ENCODE data around the gene KLHDC8B.

KLHDC8B gene

GRCh38 chr3:49161197-49161596 is 10.2 kb upstream of the KLHDC8B start:
- no peak for DNase-seq

DNA sequence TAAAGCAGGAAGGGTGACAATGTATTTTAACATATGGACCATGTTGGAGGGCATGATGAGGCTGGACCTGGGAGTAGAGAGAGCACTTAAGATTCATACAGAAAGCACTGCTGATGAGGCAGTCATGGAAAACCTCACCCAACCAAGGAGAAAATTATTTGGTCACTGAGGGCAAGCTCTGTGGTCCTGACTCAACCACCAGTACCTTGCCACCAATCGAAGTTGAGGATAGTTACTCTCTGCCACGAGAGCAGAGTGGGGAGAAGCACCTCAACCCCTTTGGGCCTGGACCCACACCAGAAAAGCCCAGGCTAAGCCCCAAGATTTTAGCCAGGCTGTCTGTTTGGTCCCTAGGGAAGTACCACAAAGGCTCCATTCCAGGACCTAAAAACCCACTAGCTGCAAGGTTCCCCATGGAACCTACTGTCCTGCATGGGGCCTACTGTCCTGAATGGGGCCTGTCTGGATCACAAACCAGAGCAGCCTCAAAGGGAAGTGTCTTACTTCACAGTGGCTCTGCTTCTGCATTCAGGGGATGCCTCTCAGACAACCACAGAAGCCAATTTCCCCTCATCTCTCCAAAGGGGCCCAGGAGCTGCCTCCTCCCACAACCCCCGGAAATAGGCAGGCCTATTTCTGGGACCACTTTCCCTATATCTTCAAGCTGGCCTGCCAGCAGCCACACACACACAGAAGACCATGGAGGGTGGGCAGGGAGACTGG is 9.4 kb upstream of the KLHDC8B start:
- no peak for DNase-seq

DNA sequence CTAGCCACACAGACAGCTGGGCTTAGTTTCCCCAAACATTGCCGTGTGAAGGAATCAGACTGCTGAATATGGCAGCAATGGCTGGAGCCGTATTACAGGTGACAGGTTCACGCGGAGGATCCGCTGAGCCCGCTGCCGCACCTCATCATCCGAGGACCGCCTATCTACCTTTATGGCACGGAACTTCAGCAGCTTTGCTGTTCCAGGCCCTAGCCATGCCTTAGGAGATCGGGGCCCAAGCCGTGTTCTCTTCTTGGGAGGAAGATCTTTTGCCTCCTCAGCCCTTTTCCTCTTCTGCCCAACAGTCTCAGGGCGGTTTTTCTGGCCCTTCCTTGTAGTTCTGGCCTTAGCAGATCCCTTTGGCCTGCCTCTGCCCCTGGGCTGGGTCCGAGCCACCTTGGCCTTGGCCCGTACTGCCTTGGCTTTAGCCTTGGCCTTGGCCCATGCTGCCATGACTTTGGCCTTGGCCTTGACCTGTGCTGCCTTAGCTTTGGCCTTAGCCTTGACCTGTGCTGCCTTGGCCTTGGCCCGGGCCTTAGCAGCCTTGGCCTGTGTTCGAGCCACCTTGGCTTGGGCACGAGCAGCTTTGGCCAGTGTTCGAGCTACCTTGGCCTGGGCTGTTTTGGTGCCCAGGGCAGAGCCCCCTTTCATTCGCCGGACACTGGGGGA is 8.5 kb upstream of the KLHDC8B start:
- DNase-seq: no peak

DNA sequence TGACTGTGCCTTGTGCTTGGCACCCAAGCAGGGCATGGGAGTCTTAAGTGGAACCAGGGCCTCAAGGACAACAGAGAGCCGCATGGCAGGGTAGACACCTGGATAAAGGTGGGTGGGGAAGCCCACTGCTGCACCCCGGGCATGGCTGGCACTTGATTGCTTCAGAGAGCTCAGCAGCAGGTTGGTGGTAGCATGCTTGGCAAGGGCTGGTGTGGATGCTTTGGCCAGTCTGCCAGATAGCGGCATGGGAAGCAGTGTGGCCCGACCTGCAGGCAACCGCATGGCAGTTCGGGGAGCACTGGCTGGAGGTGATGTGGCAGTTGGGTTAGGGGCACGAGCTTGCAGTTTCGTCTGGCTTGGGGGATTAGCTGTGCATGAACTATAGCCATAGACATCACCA is 7.8 kb upstream of the KLHDC8B start:
- no peak for DNase-seq

GRCh38 chr3:49164983-49165720 is 6.2 kb upstream of the KLHDC8B start:
- DNase-seq: no peak

- DNase-seq: peak; percentile 74
These were observed 5.3 kb upstream of the KLHDC8B start, which contains the start of gene CCDC71 for GRCh38 chr3:49165771-49166751. TSS of gene CCDC71 (minus strand) at chr3:49166331. CDS start at chr3:49164208, 2,123 bp downstream.

DNA sequence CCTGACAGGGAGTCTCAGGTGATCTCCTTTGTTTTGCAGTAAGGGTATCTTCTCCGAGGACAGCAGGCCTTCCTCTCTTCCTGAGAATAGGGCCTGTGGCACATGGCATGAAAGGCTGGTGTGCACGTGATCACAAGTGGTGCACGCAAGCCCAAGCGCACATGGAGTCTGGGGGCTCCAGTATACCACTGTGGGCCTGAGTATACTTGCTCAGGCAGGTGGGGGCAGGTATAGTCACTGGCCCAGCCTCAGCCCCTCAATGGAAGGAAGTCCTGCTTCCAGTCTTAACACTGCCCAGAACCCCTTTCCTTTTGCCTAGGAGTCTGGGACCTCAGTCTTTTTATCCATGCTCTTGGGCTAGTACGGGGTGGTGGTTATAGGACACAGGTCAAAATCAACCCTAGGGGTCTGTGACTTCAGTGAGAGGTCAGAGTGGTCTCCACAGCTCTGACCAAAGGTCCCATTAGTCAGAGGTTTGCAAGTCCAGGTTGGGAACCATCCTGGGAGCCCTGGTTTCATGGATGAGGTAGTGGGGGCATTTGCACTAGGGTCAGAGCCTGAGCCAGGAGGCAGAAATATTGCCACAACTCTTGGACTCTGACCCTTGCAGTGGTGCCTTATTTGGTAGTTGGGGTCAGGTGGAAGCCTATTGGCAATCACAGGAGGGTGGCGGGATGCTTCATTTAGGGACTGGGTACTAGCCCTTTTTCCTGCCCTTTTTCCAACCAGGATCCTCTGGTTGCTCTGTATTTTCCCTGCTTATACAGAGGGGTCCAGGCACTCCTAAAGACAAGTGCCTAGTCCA is 4.4 kb upstream of the KLHDC8B start:
- DNase-seq: no peak

GRCh38 chr3:49170744-49171118 is 667 bp upstream of the KLHDC8B start:
- DNase-seq: no peak

DNA sequence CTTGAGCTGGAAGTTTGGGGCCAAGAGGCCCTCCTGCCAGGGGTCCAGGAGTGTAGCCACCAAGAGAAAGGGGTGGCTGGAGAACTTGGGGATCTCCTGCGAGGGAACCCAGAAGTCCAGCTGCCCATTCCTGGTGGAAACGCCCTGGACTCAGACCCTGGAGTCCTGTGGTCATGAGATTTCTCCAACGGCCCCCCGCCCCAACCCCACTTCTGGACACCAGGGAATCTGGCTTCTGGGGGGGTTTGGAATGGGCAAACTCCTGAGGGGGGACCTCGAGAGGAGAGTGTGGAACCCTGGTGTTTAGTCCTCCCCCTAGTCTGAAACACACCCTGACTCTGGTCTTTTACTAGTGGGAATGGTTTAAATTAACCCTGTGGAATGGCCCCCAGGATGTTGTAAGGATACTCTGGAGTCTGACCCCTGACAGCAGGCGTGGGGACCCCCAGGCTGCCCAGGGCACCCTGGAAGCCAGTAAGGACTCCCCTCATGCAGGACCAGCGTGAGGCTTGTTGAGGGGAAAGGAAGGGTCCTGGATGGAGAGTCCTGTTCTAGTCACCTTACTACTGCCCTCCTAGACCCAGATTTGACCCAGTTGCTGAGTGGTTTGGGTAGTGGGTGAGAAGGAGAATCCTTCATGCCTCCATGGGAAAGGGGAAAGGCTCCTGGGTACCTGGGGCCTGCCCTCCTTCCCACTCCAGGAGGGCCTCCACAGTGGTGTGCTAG is 540 bp downstream of the KLHDC8B start:
- DNase-seq: no peak

DNA sequence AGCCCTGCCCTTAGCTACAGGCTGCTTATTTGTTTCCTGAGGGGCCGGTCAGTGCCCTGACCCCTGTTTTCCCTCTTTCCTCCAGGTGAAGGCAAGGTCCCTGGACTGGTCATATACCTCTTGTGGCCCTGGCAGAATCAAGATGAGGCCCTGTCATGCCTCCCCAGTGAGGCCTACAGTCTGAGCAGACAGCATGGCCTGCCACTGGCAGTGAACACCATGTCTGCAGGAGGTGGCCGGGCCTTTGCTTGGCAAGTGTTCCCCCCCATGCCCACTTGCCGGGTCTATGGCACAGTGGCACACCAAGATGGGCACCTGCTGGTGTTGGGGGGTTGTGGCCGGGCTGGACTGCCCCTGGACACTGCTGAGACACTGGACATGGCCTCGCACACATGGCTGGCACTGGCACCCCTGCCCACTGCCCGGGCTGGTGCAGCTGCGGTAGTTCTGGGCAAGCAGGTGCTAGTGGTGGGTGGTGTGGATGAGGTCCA is 1.2 kb downstream of the KLHDC8B start:
- no peak for DNase-seq

- no peak for DNase-seq
These were observed 1.9 kb downstream of the KLHDC8B start for GRCh38 chr3:49173116-49173791.

DNA sequence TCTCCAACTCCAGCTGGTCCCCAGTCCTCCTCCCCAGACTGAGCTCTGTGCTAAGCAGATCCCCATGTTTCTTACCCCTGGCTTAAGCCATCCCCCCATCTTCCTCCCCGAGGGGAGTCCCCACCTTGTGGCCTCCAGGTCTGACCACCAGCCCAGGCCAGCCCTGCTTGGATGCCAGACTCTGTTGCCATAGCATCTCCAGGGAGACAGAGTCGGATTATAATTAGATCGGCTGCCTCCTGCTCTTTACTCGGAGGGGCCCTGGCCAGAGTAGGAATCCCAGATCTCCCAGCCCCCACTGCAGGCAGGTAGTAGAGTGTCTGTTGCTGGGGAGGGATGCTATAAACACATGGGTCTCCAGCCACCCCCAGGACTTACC is 2.4 kb downstream of the KLHDC8B start:
- no peak for DNase-seq

DNA sequence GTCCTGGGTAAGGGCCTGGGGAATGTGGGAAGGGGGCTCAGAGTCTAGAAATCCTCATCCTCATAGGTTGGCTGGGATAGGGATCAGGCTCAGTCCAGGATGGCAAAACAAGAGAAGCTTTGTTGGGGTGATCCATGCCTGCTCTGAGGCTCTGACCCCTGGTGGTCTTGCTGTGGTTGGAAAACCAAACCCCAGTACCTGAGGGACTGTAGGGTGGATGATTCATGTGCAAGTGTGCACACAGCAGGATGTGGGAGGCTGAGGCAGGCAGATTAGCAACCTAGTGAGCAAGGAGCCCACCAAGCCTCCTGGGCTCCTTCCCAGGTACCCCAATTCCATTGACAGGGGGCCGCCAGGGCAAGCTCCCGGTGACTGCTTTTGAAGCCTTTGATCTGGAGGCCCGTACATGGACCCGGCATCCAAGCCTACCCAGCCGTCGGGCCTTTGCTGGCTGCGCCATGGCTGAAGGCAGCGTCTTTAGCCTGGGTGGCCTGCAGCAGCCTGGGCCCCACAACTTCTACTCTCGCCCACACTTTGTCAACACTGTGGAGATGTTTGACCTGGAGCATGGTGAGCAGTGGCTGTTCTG is 3.1 kb downstream of the KLHDC8B start:
- no peak for DNase-seq

DNA sequence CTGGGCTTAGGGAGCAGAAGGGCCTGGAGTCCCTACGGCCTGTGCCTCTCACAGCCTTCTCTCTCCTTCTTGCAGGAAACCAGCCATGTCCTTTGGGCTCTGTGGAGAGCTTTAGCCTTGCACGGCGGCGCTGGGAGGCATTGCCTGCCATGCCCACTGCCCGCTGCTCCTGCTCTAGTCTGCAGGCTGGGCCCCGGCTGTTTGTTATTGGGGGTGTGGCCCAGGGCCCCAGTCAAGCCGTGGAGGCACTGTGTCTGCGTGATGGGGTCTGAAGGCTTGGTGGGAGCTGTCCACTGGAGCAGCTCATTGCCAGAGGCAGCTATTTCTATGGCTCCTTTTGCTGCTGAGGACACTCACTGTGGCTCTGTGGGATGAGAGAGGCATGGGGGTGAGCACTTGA is 4.1 kb downstream of the KLHDC8B start:
- no peak for DNase-seq

DNA sequence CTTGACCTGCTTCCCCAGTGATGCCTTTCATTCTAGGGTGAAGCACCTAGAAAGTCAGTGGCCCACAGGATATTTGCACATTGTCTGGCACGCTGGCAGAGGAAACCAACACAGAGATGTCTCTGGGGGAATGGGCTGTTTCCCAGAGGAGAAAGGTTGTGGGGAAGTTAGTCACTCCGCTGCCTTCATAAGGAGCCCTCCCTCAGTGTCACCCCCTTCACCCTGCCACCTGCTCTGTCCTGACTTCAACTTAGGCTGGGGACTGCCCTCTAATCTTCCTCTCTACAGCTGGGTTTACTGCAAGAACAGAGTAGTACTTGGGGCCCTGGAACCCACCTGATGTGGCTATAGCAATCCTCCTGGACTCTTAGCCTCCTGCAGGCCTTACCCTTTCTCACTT is 5.7 kb downstream of the KLHDC8B start:
- DNase-seq: no peak

DNA sequence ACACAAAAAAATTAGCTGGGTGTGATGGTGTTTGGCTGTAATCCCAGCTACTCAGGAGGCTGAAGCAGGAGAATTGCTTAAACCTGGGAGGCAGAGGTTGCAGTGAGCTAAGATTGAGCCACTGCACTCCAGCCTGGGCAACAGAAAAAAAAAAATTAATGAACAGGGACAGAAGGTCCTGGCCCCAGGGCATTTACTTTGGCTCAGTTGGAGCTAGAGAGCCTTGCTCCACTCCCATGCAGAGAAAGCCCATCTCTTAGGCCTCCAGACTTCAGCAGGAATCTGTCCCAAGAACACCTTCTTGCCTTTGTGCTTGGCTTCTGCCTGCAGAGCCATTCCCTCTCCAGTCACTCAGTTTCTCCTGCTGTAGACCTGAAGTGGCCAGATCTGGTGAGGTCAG is 8.7 kb downstream of the KLHDC8B start:
- no peak for DNase-seq

DNA sequence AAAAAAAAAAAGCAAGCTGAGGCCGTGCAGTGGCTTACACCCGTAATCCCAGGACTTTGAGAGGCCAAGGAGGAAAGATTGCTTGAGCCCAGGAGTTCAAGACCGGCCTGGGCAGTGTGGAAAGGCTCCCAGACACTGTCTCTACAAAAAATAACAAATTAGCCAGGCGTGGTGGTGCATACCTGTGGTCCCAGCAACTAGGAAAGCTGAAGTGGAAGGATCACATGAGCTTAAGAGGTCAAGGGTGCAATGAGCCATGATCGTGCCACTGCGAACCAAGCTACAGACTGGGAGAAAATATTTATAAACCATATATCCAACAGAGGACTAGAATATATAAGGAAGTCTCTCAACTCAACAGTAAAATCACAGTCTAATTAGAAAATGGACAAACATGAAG is 10.0 kb downstream of the KLHDC8B start:
- DNase-seq: no peak

DNA sequence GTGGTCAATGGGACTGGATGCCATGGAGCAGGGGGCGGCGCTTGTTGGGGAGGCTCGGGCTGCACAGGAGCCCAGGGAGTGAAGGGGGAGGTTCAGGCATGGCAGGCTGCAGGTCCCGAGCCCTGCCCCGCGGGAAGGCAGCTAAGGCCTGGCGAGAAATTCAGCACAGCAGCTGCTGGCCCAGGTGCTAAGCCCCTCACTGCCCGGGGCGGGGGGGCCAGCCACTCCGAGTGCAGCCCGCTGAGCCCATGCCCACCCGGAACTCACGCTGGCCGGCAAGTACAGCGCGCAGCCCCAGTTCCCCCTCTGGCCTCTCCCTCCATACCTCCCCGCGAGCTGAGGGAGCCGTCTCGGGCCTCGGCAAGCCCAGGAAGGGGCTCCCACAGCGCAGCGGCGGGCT is 11.3 kb downstream of the KLHDC8B start:
- no peak for DNase-seq

DNA sequence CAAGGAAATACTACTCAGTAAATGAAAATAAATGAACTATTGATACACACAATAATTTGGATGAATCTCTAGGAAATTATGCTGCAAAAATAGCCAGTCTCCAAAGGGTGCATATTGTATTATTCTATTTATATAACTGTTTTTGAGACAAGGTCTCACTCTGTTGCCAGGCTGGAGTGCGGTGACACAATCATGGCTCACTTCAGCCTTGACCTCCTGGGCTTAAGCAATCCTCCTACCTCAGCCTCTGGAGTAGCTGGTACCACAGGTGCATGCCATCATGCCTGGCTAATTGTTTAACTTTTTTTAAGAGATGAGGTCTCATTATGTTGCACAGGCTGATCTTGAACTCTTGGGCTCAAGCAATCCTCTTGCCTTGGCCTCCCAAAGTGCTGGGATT is 12.5 kb downstream of the KLHDC8B start:
- no peak for DNase-seq

GRCh38 chr3:49191741-49192140 is 20.3 kb downstream of the KLHDC8B start:
- DNase-seq: no peak
